HG03135 (cell line): ENCODE results near the gene CPTP.
"Not testable (repeated sequence)": the region's sequence is repeated elsewhere in the genome, so short reads cannot be mapped to it uniquely, and the experiment has no call there.

ENCODE experiments used
- ATAC-seq: cut with Tn5 transposase; IDR thresholded peaks from one replicate; pipeline ENCODE4 v1.9.1; 2021; ENCODE audit warnings: mild to moderate bottlenecking, moderate library complexity; ENCODE audit not compliant: unreplicated experiment

CPTP gene

DNA sequence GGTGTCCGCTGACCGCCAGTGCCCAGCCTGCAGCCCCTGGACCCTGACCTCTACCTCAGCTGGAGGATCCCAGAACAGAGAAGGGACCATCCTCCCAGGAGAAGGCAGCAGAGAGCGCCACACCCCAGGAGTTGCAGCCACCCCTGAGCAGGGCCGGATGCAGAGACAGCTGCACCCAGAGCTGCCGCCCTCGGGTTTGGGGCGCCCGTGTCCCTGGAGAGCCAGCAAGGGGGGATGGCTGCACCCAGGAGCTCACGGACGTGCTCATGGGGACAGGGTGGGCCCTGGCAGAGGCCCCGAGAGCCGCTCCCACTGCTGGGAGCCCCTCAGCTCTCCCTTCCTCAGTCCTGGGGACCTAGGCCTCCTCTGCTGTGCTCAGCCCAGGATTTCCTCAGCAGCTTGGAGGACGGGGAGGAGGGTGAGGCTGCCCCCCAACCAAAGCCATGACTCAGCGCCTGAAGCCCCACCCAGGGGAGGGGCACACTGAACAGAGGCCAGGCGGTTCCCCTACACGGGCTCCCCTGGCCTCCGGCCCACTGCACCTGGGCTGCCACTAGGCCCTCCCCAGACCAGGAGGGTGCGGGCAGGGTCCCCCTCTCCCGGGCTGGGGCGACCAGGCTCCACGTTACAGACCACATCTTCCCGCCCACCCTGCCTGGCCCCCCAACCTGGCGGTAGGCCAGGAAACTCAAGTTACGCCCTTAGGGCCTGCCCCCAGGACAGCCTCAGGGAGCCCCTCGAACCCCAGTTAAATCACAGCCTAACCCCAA, 19.1 kb upstream of the CPTP start:
- ATAC-seq = no peak

DNA sequence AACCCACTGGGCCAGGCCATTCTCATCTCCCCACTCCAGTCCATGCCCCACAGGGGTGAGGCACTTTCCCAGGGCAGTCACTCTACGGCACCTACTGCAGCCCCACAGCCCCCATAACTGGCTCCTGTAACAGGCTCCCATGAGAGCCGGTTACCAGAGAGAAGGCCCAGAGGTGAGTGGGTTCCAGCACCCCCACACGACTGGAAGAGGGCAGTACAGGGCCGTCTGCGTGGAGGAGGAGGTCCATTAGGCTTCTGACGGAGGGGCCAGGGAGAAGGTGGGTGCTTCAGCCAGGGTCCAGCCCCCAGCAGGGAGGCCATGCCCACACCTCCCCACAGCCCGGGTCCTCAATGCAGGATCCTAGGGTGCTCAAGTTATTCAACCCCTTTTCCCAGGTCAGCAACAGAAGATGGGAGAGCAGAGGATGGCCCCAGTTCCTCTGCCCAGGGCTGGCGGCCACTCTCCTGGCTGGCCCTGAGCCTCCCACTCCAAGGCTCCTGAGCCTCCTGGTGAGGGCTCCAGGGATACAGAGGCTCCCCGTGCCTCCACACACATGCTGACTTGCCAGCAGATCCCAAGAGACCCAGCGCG, 18.4 kb upstream of the CPTP start:
- ATAC-seq = no peak

DNA sequence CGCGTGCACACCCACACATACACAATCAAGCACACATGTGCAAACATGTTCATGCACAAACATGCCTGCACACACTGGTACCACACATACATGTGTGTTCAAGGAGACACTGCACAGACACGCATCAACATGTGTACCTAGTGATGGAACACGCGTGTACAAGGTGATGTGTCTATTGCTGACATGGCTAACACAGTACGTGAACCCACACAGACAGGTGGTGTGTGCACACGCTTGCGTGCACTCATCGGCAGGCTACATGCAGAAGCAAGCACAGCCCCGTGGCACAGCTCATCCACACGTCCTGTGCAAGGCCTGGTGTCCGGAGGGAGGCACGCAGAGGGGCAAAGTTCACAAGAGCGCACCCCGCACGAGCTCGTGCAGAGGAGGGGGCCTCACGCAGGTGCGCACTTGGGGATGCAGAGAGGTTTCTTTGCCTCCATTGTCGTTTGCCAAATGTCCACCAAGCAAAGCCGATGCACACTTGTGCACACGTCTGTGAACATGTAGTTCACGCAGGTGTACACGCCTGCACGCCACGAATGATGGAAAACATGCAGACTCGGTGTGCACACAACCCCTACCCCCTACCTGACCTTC, 17.8 kb upstream of the CPTP start:
- no peak for ATAC-seq

DNA sequence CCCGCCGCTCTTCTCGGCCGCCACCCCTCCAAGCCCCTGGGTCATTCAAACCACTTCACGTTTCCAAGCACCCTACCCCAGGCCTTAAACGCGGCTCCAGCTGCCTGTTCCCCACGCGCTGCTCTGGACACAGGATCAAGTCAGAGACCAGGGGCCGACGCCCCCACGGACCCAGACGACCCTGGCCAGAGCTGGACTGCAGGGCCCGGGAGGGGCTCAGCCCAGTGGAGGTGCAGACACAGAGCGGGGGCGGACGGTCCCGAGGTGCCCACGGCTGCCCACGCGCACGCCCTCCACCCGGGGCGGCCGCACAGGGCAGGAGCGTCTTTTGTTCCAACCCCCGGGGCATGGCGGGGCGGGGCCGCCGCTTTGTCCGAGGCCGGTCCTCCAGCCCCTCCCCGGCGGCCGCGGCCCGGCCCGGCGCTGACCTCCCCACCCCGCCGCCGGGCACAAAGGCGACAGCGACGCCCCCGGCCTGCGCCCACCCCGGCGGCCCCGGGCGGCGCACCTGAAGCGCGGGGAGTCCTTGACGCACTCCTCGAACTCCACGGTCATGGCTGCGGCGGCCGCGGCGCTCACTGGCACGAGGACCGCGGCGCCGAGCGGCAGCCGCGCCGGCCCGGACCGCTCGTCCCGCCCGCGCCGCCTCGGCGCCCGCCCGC, 17.2 kb upstream of the CPTP start:
- ATAC-seq = peak; percentile 5

DNA sequence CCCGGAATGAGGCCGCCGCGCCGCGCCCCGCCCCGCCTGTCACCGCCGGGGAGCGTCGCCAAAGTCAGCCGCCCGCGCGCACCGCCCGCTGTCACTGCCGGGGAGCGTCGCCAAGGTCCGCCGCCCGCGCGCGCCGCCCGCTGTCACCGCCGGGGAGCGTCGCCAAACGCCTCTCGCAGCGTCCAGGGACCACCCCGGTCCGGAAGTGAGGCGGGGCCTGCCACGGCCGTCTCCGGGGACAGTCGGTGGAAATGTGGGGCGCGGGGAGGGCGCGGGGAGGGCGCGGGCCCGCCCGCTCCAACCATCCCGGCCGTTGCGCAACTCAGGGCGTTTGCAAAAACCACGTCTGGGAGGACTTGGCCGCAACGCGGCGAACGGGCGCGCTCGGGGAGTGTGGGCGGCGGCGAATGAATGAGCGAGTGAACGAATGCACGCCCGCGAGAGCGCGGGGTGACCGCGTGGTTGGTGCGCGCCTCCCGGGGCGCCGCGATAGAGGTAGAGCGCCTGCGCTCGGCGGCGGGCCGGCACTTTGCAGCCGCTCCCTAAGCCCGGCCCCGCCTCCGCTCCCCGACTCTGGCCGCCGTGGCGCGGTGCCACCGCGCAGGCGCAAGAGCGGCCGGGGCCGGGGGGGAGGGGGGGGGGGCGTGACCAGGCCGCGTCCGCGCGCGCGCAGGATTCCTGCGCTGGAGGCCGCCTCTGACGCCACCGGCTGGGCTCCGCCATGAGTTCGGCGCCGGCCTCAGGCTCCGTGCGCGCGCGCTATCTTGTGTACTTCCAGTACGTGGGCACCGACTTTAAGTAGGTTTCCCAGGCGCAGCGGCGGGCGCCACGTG, 16.5 kb upstream of the CPTP start, which contains the start of the genes ACAP3 and PUSL1:
ACAP3 (minus strand) TSS at position 8 of the 833 bp plus-strand sequence. CDS start 115 bp downstream, outside the sequence.
PUSL1 (plus strand) TSS at position 675 of the 833 bp plus-strand sequence; CDS start at position 722, 47 bp downstream.
- ATAC-seq = peak; percentile 52

DNA sequence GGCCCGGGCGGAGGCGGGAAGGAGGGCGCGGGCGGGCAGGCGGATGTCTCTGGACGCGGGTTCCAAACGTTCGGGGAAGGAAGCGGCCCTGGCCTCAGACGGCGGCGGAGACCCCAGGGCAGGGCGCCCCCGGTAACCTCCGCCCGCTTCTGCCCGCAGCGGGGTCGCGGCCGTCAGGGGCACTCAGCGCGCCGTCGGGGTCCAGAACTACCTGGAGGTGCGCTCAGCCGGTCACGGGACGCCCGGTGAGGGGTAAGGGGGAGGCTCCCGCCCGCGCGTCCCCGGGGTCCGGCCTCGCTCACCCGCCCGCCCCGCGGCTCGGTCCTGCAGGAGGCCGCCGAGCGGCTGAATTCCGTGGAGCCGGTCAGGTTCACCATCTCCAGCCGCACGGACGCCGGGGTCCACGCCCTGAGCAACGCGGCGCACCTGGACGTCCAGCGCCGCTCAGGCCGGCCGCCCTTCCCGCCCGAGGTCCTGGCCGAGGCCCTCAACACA, 15.8 kb upstream of the CPTP start:
- ATAC-seq = peak; percentile 3

DNA sequence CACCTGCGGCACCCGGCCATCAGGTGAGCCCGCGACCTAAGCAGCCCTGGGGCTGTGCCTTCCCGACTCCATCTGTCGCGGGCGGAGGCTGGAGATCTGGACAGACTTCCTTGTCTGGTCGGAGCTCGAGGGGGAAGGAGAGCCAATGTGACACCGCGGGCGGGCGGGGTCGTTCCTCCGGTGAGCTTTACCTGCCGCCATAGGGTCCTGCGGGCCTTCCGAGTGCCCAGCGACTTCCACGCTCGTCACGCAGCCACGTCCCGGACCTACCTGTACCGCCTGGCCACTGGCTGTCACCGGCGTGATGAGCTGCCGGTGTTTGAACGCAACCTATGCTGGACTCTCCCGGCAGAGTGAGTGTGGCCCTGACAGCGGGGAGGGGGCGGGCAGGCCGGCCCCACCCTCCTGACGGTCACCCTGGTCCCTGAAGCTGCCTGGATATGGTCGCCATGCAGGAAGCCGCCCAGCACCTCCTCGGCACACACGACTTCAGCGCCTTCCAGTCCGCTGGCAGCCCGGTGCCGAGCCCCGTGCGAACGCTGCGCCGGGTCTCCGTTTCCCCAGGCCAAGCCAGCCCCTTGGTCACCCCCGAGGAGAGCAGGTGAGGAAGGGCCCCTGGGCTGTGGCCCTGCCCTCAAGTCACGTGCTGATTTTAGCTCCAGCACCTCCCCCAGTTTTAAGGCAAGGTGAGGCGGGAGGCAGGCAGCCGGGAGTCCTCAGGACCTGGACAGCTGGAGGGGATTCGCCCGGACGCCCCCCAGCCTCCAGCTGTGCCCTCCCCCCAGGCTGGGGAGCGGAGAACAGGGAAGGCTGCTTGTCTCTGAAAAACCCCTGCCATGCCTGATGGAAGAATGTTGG, 15.1 kb upstream of the CPTP start:
- no peak for ATAC-seq

DNA sequence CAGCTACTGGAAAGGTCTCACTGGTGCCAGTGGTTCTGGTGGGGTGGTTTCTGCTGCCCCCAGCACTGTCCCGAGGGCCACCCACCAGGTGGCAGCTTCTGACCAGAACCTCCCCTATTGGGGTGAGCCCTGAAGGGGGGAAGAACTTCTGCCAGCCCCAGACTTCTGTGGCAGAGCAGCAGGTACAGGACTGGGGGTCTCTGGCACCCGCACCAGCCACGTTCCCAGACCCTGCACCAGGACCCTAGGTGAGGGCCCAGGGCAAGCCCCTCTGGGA, 14.6 kb upstream of the CPTP start:
- ATAC-seq = no peak

DNA sequence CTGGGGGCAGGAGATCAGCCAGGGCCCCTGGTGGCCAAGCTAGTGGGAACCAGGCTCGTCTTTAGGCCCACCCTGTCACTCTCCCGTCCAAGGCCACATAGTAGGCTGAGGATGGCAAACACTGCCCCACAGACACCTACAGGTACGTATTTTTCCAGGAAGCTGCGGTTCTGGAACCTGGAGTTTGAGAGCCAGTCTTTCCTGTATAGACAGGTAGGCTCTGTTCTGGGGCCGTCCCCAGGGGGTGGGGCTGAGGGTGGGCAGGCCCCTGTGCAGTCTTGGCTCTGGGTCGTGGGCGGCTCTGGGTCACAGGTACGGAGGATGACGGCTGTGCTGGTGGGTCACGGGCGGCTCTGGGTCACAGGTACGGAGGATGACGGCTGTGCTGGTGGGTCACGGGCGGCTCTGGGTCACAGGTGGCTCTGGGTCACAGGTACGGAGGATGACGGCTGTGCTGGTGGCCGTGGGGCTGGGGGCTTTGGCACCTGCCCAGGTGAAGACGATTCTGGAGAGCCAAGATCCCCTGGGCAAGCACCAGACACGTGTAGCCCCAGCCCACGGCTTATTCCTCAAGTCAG, 14.0 kb upstream of the CPTP start:
- ATAC-seq = no peak

DNA sequence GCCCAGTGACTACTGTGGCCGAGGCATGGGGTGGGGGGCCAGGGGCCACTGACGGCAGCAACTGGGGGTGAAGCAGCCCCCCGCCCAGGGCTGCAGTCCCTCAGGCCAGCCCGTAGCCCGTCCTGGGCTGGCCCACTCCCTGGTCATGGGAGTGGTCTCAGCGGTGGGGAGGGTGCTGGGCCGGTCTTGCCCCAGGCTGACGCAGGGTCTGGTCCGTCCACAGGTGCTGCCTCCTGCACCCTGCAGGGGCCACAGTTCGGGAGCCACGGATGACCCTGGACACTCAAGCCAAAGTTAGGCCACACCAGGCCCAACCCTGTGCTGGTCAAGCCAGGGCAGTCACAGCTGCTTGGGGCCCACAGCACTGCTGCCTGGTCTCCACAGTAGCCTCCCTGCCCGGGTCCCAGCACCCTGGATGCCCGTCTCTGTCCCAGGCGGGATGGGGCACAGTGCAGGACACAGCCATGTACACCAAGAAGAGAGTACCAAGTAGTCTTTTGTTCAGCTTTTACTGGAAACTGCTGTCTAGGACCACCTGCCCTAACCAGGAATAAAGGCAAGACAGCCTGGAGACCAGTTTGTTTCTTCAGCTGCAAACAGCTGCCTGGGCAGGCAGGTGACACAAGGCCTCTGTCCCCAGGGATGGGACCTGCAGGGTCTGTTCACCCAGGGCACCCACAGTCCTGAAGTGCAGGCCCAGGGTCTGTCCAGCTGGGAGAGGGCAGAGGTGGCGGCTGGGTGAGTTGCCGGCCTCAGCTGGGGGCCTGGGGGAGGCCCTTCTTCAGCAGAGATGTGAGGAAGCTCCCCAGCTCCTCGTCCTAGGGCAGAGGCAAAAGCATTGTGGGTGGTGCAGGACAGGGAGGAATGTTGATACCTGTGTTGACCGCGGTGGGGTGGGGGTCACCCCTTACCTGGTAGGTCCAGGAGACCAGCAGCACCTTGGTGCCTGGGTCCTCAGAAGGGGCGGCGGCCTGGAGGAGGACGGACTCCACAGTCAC, 13.2 kb upstream of the CPTP start:
- no peak for ATAC-seq

DNA sequence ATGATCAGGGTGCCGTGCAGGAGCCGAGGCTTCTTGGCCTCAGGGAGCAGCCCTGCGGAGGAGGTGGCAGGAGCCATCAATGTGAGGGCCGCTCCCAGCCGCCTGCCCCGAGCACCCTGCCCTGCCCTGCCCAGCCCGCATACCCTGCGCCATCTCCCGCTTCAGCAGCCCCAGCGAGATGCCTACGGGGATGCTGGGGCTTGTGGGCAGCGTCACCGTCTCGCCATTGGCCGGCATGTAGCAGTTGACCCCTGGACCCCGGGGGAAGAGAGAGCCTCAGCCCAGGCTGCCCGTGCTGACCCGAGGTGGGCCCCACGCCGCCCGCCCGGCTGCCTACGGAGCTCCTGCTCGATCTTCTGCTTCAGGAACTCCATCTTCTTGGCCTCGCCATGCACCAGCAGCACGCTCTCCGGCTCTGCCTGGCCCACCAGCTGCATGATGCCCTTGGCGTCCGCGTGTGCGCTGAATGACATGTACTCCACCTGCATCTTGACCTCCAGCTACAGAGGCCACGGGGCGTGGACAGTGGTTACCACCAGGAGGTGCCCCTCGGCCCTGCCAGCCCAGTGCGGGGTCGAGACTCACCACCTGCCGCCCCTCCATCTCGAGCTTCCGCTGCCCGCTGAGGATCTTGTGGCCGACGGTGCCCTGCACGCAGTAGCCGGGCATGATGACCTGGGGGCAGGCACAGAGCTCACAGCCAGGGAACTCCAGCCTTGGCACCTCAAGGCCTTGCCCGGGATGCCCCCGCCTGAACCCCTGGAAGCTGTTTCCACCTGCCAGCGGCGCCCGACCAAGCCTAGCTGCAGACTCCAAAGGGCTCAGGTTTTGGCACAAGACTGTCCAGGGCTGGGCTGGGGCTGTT, 11.9 kb upstream of the CPTP start:
- no peak for ATAC-seq

DNA sequence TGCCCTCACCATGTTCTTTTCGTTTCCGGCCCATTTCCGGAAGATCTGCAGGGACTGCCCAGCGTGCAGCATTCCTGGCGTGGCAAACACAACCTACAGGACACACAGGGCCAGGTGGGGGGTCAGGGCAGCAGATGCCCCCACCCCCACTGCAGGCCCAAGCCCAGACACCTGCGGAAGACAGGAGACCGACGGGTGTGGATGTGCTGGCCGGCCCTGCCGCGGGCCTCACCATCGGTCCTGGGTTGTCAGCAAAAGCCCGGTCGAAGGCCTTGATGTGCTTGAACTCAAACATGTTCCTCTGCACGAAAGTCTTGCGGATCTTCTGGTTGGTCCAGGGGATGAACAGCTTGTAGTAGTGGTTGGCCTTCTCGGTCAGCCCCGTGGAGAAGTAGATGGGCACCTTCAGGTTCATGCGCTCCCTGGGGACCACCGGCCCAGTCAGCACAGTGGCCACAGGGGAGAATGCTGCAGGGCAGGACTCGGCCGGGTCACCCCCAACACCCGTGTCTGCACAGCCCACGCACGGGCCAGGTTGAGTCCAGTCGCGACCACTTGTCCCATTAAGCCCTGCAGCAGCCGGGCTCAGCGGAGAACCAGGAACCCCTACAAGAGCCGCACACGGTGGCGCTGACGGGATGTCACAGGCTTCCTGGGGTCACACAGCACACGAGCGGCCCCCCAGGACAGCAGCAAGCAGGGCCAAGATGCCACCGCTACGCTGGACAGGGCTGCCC, 10.9 kb upstream of the CPTP start:
- ATAC-seq = no peak

DNA sequence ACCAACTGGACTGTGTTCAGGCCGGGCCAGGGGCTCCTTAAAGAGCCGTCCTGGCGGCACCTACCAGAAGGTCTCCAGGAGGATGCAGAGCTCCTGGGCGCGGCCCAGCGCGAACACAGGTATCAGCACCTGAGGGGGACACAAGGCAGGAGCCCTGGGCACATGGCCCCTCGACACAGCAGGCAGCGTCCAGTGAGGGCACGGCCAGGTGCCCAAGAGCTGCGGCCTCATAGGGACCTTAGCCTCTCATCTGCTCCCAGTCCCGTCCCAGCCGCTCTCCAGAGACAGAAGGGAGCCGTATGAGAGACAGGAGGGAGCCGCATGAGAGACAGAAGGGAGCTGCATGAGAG, 10.4 kb upstream of the CPTP start:
- ATAC-seq = no peak

DNA sequence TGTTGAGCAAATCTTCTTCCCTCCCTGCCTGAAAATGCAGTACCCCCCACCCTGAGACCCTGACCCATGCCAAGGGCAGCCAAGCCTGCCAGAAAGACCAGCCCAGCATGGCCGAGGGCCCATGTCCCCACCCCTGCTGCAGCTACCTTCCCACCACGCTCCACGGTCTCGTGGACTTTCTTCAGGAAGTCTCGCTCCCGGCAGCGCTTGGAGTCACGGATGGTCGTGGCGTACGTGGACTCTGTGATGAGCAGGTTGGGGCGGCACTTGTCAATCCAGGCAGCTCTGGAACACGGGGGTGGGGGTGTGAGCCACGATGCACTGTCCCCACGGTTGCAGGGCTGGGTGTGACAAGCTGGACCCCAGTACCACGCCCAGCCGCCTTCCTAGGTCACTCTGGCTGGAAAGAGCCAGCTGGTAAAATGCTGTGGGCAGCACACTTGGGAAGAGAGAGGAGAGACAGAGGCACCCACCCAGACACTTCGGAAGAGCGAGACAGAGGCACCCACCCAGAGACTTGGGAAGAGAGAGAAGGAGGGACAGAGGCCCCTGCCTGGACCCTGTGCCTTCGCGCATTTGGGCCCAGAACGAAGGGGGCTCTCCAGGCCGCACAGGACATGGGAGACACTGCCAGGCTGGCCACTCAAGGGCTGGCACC, 9.8 kb upstream of the CPTP start:
- ATAC-seq = no peak

DNA sequence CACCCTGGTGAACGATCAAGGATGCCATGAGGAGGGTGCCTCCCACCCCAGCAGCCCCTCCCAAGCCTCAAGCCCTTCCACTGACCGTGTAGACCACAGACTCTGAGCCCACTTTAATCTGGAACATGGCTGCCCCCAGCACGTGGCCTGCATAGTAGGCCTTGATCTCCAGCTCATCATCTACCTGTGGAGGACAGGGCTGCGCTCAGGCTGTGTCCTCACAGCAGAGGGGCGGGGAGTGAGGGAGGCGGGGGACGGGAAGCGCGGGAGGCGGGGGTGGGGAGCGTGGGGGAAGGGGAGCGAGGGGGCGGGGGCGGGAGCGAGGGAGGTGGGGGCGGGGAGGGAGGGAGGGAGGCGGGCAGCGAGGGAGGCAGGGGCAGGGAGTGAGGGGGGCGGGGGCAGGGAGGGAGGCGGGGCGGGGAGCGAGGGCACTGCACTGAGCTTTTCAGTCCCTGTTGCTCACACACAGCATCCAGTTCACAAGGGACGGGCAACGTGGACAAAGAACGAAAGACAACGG, 9.1 kb upstream of the CPTP start:
- no peak for ATAC-seq

DNA sequence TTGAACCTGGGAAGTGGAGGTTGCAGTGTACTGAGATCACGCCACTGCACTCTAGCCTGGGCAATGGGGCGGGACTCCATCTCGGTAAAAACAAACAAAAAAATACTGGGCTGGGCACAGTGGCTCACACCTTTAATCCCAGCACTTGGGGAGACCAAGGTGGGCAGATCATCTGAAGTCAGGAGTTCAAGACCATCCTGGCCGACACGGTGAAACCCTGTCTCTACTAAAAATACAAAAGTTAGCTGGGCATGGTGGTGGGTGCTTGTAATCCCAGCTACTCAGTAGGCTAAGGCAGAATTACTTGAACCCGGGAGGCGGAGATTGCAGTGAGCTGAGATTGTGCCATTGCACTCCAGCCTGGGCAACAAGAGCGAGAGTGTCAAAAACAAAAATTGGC, 8.4 kb upstream of the CPTP start:
- ATAC-seq = not testable (repeated sequence)
